ENCODE results near the gene TFG. TPM values are rescaled to one million over a fixed set of nuclear protein-coding genes. Genes with fewer than 3 reads are reported as not detected.

TFG gene
- total and polyA plus RNA-seq, 2 of the 4 experiments (the other 2 are of a cell fraction), result 47.7 to 165 TPM

DNA sequence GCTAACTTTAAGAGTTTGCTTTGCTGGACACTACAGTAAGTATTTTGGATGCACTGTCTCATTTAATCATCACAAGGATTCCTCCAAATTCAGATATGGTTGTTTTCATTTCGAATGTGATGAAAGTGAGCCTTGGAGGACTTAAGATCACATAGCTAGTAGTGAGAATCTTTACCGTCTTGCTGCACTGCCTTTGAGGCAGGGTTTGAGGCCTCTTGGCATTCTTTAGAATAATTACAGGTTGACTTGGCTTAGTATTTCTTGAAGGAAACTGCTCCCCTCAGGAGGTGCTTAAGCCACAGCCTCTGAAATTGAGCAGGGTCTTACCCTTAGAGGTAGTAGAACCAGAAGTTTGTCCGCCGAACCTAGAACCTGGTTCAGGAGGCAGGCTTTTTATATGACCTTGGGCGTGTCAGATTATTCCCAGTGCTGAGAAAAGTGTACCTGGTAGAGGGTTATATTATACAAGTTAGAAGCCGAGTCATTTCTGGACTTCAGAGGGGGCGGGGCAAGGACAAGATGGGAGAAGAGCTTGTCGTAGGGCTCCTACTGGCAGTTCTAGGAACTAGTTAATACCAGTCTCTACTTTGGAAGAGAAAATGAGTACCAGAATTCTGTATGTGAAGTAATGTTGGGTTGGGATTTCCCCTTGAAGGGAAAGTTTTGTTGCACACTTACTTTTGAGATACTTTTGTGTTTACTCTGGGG lies 1.1 kb downstream of the TFG start (continued):
- no peak for TF ChIP-seq RFX5 (IDR thresholded peaks at IDR 0.05; ENCODE audit: low read depth, low read length)
- no peak for TF ChIP-seq CHD1 (IDR thresholded peaks at IDR 0.05; ENCODE audit: low read depth, low read length)

- Histone ChIP-seq H3K9ac (ENCODE audit: low read depth, low read length) (no peak overlapping the region), H3K4ac (ENCODE audit: low read depth, low read length) (no peak overlapping the region), H2BK120ac (ENCODE audit: low read depth, low read length) (no peak overlapping the region), H3K14ac (replicated peaks; ENCODE audit: low read depth, low read length) (no peak overlapping the region), H3K4me3 (ENCODE audit: insufficient read depth, low read depth, low read length) (no peak overlapping the region), H3K9me3 (ENCODE audit: control insufficient read depth, insufficient read depth, low read length) (no peaks in the 10 kb centered on the region), H3K9me1 (ENCODE audit: insufficient read depth, low read length) (peaks cover 6% of the 10 kb centered on the region), H3K4me1 (ENCODE audit: control insufficient read depth, insufficient read depth, low read length) (peaks cover 5% of the 10 kb centered on the region), H2BK15ac (ENCODE audit: low read depth, low read length) (no peak overlapping the region), H2BK20ac (ENCODE audit: low read depth, low read length) (no peak overlapping the region), H4K20me1 (ENCODE audit: insufficient read depth, low read length) (peaks cover 85% of the 10 kb centered on the region), H2AK5ac (ENCODE audit: low read depth, low read length) (no peak overlapping the region), H3K56ac (ENCODE audit: extremely low read depth, insufficient read depth, low read length) (no peak overlapping the region), H3K23ac (ENCODE audit: low read depth, low read length) (no peak overlapping the region), H3K18ac (ENCODE audit: low read depth, low read length) (no peak overlapping the region), H2BK5ac (ENCODE audit: low read depth, low read length, poor library complexity, severe bottlenecking) (no peak overlapping the region), H3K27ac (ENCODE audit: insufficient read depth, low read length) (no peak overlapping the region), H3K4me2 (ENCODE audit: low read depth, low read length) (no peak overlapping the region), H4K5ac (ENCODE audit: low read depth, low read length) (no peak overlapping the region), H3K36me3 (ENCODE audit: control insufficient read depth, insufficient read depth, low read length) (peaks cover 20% of the 10 kb centered on the region), H2AK9ac (replicated peaks; ENCODE audit: low read depth, low read length, poor library complexity) (no peak overlapping the region), H4K91ac (ENCODE audit: insufficient read depth, low read depth, low read length) (no peak overlapping the region), H3K27me3 (ENCODE audit: control insufficient read depth, insufficient read depth, low read length) (no peaks in the 10 kb centered on the region), H4K8ac (ENCODE audit: low read depth in 2 of 2, low read length in 2 of 2) (no peak overlapping the region), H3K79me1 (ENCODE audit: low read depth in 1 of 2, low read length in 2 of 2) (peaks cover 3 to 45% of the 10 kb centered on the region in 2 experiments; a peak in 2 of 4 replicates), H2AFZ (replicated peaks; ENCODE audit: low read length, poor library complexity) (no peak overlapping the region)
- BruUV-seq (replicated peaks), result no TSS peak
- TF ChIP-seq RFX5 (IDR thresholded peaks at IDR 0.05; ENCODE audit: low read depth, low read length), result no peak
- intact Hi-C loops (cut with micrococcal nuclease), result loop anchor here (10.0 kb wide), 1 partner anchor 330 kb away; no protein-coding TSS in a partner anchor
- dilution Hi-C loops (cut with HindIII; ENCODE audit: low sequenced_read_pairs, unreplicated experiment), result no loop called here
- ChIA-PET POLR2A (ENCODE audit: unreplicated experiment) (no interaction called here), CTCF (interaction anchor here (0.6 to 0.8 kb wide), 3 partner anchors 12 to 653 kb away, joined by 3 to 5 read pairs (median 3); no protein-coding TSS in a partner anchor)
- in situ Hi-C loops (cut with MboI; ENCODE audit: low sequenced_read_pairs), result no loop called here
- DNase-seq (no peak), ATAC-seq (ENCODE audit: low read depth) (no peak)
These were observed 5.9 kb downstream of the TFG start for GRCh38 chr3:100715176-100715575.

All from IMR-90 (cell line).